NCI-H146 treated with DMSO at 0.1 percent for 48 hours (cell line): ENCODE data around the gene TBC1D20.

Source experiments
- DNase-seq: peaks from one replicate; lab custom pipeline; 2025; ENCODE audit not compliant: unreplicated experiment; lab: John Stamatoyannopoulos, UW

Gene TBC1D20

GRCh38 chr20:420721-421574 is 41.4 kb downstream of the TBC1D20 start:
- DNase-seq, result no peak

GRCh38 chr20:420166-420620 is 42.1 kb downstream of the TBC1D20 start:
- DNase-seq, result no peak

GRCh38 chr20:419556-420165 is 42.7 kb downstream of the TBC1D20 start:
- peak; percentile 94 for DNase-seq

GRCh38 chr20:418858-419365 is 43.4 kb downstream of the TBC1D20 start:
- DNase-seq, result no peak

- no peak for DNase-seq
Measured at GRCh38 chr20:417801-418342, 44.5 kb downstream of the TBC1D20 start.

- no peak for DNase-seq
Measured at GRCh38 chr20:416950-417800, 45.2 kb downstream of the TBC1D20 start.

- DNase-seq, result no peak
Measured at GRCh38 chr20:415820-416322, 46.5 kb downstream of the TBC1D20 start.

- no peak for DNase-seq
Measured at GRCh38 chr20:414161-414560, 48.2 kb downstream of the TBC1D20 start.

- DNase-seq, result no peak
Measured at GRCh38 chr20:412081-412480, 50.3 kb downstream of the TBC1D20 start.

- no peak for DNase-seq
Measured at GRCh38 chr20:409697-410559, 52.4 kb downstream of the TBC1D20 start.

- no peak for DNase-seq
Measured at GRCh38 chr20:408843-409696, 53.3 kb downstream of the TBC1D20 start.

GRCh38 chr20:407953-408842 is 54.1 kb downstream of the TBC1D20 start, which contains the start of gene RBCK1:
TSS of gene RBCK1 (plus strand) at chr20:408299. CDS start at chr20:408758, 459 bp downstream.
- DNase-seq, result peak; percentile 68

GRCh38 chr20:407133-407952 is 55.0 kb downstream of the TBC1D20 start:
- peak; percentile 74 for DNase-seq

- DNase-seq, result no peak
Measured at GRCh38 chr20:406200-407132, 55.9 kb downstream of the TBC1D20 start.

- no peak for DNase-seq
Measured at GRCh38 chr20:404088-404487, 58.2 kb downstream of the TBC1D20 start.

GRCh38 chr20:403582-403957 is 58.8 kb downstream of the TBC1D20 start:
- DNase-seq, result no peak
